Left ventricle myocardium inferior (tissue), 1 donor: ENCODE measurements around the gene SCTR. TPM values are rescaled to one million over a fixed set of nuclear protein-coding genes. Genes with fewer than 3 reads are reported as not detected.

ENCODE experiments used
- DNase-seq: peaks from one replicate; pipeline ENCODE4 v3.0.0-alpha.2; 2020
- H3K27ac ChIP-seq: fragments of 200-600 bp; replicated peaks from 2 replicates; pipeline ENCODE4 v1.8.0; 2021
- H3K27me3 ChIP-seq: fragments of 200-600 bp; 2 replicates; pipeline ENCODE4 v1.8.0; 2021; ENCODE audit warnings: low read depth
- H3K36me3 ChIP-seq: fragments of 200-600 bp; 2 replicates; pipeline ENCODE4 v1.8.0; 2021
- H3K4me1 ChIP-seq: fragments of 200-600 bp; 2 replicates; pipeline ENCODE4 v1.8.0; 2021
- H3K4me3 ChIP-seq: fragments of 200-600 bp; 2 replicates; pipeline ENCODE4 v1.8.0; 2021; ENCODE audit warnings: mild to moderate bottlenecking, moderate library complexity
- H3K9me3 ChIP-seq: fragments of 200-600 bp; replicated peaks from 2 replicates; pipeline ENCODE4 v1.8.0; 2021
- CTCF ChIP-seq: fragments of 200-600 bp; IDR thresholded peaks from 2 replicates; pipeline ENCODE4 v1.8.0; 2021; ENCODE audit warnings: antibody characterized with exemption, mild to moderate bottlenecking, borderline replicate concordance
- intact Hi-C: fragments of 100-400 bp; cut with micrococcal nuclease; formaldehyde crosslinking; loops from one replicate; pipeline ENCODE4 v1.11.0; 2022
- total RNA-seq: library from RNA; stranded (reverse); fragmentation: NEBNext Ultra II Directional; extraction: Animal tissue kit (Norgen Biotek cat#: 25700); gene quantifications from one replicate; pipeline ENCODE4 v1.2.1, GENCODE V29; 2021
- donor health status: DM: no; HTN: yes; CAD: no; lungs with severe emphysema.

The SCTR gene
- total RNA-seq, 1 donor from 2014 or later, result 1.2 TPM

GRCh38 chr2:119416299-119416923 lies 107.9 kb downstream of the SCTR start:
- no peak overlapping the region for H3K4me3 ChIP-seq
- no peaks in the 10 kb centered on the region for H3K27me3 ChIP-seq
- H3K4me1 ChIP-seq, result no peaks in the 10 kb centered on the region
- H3K27ac ChIP-seq, result no peak overlapping the region
- no peak for TF ChIP-seq CTCF
- no peaks in the 10 kb centered on the region for H3K36me3 ChIP-seq
- peaks cover 12% of the 10 kb centered on the region for H3K9me3 ChIP-seq
- intact Hi-C loops, result no loop called here
- DNase-seq, result no peak

GRCh38 chr2:119415630-119416029 lies 108.7 kb downstream of the SCTR start:
- Histone ChIP-seq H3K36me3 (no peaks in the 10 kb centered on the region), H3K4me3 (no peak overlapping the region), H3K9me3 (peaks cover 12% of the 10 kb centered on the region), H3K27ac (no peak overlapping the region), H3K27me3 (no peaks in the 10 kb centered on the region), H3K4me1 (no peaks in the 10 kb centered on the region)
- TF ChIP-seq CTCF, result no peak
- intact Hi-C loops, result no loop called here
- no peak for DNase-seq

GRCh38 chr2:119414894-119415293 lies 109.4 kb downstream of the SCTR start:
- intact Hi-C loops, result no loop called here
- no peaks in the 10 kb centered on the region for H3K36me3 ChIP-seq
- no peak for TF ChIP-seq CTCF

GRCh38 chr2:119409506-119409905 lies 114.8 kb downstream of the SCTR start:
- H3K27me3 ChIP-seq, result no peaks in the 10 kb centered on the region
- no peaks in the 10 kb centered on the region for H3K36me3 ChIP-seq
- no peak for DNase-seq
- TF ChIP-seq CTCF, result no peak
- H3K27ac ChIP-seq, result no peak overlapping the region
- peaks cover 5% of the 10 kb centered on the region for H3K4me1 ChIP-seq
- H3K9me3 ChIP-seq, result peaks cover 4% of the 10 kb centered on the region
- no peak overlapping the region for H3K4me3 ChIP-seq
- intact Hi-C loops, result loop anchor here (5.0 kb wide), 2 partner anchors 68 to 253 kb away; no protein-coding TSS in a partner anchor

More at GRCh38 chr2:119414894-119415293, 109.4 kb downstream of the SCTR start:
- Histone ChIP-seq H3K9me3 (peaks cover 12% of the 10 kb centered on the region), H3K27ac (no peak overlapping the region), H3K4me1 (no peaks in the 10 kb centered on the region), H3K27me3 (no peaks in the 10 kb centered on the region), H3K4me3 (no peak overlapping the region)
- no peak for DNase-seq

GRCh38 chr2:119408221-119408619 lies 116.1 kb downstream of the SCTR start:
- H3K4me3 ChIP-seq, result no peak overlapping the region
- intact Hi-C loops, result loop anchor here (5.0 kb wide), 2 partner anchors 69 to 254 kb away; no protein-coding TSS in a partner anchor
- H3K27me3 ChIP-seq, result no peaks in the 10 kb centered on the region
- no peak for TF ChIP-seq CTCF
- H3K9me3 ChIP-seq, result no peaks in the 10 kb centered on the region
- H3K4me1 ChIP-seq, result peaks cover 9% of the 10 kb centered on the region
- H3K27ac ChIP-seq, result no peak overlapping the region
- H3K36me3 ChIP-seq, result no peaks in the 10 kb centered on the region
- DNase-seq, result no peak
